ENCODE results near the gene TMEM52.

Gene TMEM52

GRCh38 chr1:1918901-1919303 lies at the start of gene TMEM52:
Gene TMEM52, minus strand, starts transcription at chr1:1919279. Its CDS starts 14 bp downstream, at chr1:1919265.
- Mint-ChIP-seq H3K9me3 (no peaks in the 10 kb centered on the region), H3K4me1 (ENCODE audit: low read depth) (no peaks in the 10 kb centered on the region), H3K27me3 (ENCODE audit: low read depth) (no peaks in the 10 kb centered on the region), H3K4me3 (peak within 1 kb of the TSS; percentile 63), H3K27ac (peak within 1 kb of the TSS; percentile 74), H3K36me3 (ENCODE audit: low read depth) (no peaks in the 10 kb centered on the region)

GRCh38 chr1:1967879-1968278 lies 48.8 kb upstream of the TMEM52 start:
- Mint-ChIP-seq H3K4me1 (ENCODE audit: low read depth) (no peaks in the 10 kb centered on the region), H3K27ac (no peak overlapping the region), H3K27me3 (ENCODE audit: low read depth) (no peaks in the 10 kb centered on the region), H3K9me3 (peaks cover 4% of the 10 kb centered on the region), H3K36me3 (ENCODE audit: low read depth) (no peaks in the 10 kb centered on the region), H3K4me3 (no peak overlapping the region)

DNA sequence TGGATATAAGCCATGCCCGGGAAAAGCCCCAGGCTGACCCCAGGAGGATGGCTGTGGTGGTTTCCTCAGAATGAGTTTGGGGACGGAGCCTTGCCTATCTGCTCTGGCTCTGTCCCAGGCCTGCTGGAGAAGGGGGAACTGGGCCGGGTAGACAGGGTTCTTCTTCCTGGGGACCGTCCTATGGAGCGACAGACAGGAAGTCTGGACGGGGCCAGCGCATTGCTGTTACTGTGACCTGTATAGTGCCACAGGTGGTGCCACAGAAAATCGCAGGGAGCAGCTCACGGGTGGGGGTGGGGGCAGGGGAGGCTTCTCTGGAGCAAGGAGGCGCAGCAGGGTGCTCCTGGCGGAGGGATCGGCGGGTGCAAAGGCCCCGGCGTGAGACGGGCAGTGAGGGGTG lies 48.1 kb upstream of the TMEM52 start:
- peaks cover 4% of the 10 kb centered on the region for H3K9me3 Mint-ChIP-seq
- no peaks in the 10 kb centered on the region for H3K36me3 Mint-ChIP-seq (ENCODE audit: low read depth)
- H3K27me3 Mint-ChIP-seq (ENCODE audit: low read depth): no peaks in the 10 kb centered on the region
- H3K4me1 Mint-ChIP-seq (ENCODE audit: low read depth): no peaks in the 10 kb centered on the region
- no peak overlapping the region for H3K27ac Mint-ChIP-seq
- no peak overlapping the region for H3K4me3 Mint-ChIP-seq

DNA sequence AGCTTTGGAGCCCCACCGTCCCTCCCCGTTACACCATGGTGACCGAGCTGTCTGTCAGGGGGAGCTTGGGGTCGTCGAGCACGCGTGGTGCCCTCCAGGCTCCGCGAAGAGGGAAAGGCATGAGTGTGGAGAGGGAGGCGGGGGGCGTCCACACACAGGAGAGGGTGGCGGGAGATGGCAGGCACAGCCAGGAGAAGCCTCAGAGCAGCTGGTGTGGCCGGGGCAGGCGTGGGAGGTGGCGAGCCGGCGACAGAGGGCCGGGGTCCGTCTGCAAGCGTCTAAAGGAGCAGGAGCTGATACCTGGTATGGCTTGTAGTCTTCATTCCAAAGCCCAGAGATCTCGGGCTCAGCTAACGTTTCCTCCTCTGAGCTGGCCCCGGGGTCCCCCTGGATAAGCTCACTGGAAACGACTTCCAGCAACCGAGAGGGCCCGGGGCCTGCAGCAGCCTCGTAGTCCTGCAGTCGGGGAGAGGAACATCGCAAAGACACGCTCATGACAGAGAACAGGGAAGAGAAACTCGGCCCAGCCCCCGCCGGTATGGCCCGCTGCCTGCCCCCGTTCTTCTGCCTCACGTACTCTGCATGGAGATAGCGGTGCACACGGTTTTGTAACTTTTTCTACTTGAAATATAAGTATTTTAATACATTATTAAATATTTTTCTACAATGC lies 47.1 kb upstream of the TMEM52 start:
- H3K27ac Mint-ChIP-seq: no peak overlapping the region
- peaks cover 4% of the 10 kb centered on the region for H3K9me3 Mint-ChIP-seq
- H3K36me3 Mint-ChIP-seq (ENCODE audit: low read depth): no peaks in the 10 kb centered on the region
- H3K4me1 Mint-ChIP-seq (ENCODE audit: low read depth): no peaks in the 10 kb centered on the region
- H3K27me3 Mint-ChIP-seq (ENCODE audit: low read depth): peaks cover 4% of the 10 kb centered on the region
- H3K4me3 Mint-ChIP-seq: no peak overlapping the region

DNA sequence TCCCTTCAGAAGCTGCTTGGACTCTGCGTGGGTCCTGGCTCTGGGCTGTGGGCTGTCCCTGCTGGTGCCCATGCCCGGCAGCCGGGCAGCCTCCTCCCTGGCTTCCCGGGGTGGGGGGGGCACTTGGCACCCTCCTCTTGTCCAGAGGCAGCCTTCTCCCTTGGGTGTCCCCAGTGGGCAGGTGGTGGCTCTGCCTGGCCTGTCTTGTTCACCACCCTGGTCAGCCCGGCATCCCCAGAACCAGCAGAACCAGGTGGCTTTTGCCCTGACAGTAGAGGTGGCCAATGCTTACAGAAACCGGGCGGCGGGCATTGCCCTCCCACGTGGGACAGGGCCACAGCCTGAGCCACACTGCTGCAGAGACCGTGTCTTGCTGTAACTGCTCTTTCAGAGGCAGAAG lies 46.5 kb upstream of the TMEM52 start:
- Mint-ChIP-seq H3K4me3 (no peak overlapping the region), H3K27ac (no peak overlapping the region), H3K27me3 (ENCODE audit: low read depth) (peaks cover 11% of the 10 kb centered on the region), H3K9me3 (peaks cover 4% of the 10 kb centered on the region), H3K4me1 (ENCODE audit: low read depth) (no peaks in the 10 kb centered on the region), H3K36me3 (ENCODE audit: low read depth) (no peaks in the 10 kb centered on the region)

DNA sequence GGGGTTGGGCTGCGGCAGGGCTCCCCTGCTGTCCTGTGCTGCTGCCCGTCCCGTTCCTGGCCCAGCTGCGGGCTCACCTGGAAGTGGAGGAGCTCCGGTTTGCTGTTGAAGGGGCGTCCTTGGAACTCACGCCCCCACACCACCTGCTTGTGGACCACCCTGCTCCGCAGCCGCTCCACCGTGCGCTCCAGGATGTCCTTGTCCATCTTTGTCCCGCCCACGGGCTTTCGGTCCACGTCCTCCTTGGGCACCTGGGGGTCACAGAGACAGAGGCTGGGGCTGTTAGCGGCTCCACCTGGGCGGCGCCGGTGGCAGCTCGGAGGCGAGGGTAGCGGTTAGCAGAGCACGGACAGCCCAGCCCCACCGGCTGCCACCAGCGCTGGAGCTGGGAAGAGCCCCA lies 45.7 kb upstream of the TMEM52 start:
- H3K27me3 Mint-ChIP-seq (ENCODE audit: low read depth): peaks cover 11% of the 10 kb centered on the region
- no peak overlapping the region for H3K27ac Mint-ChIP-seq
- H3K4me1 Mint-ChIP-seq (ENCODE audit: low read depth): no peaks in the 10 kb centered on the region
- no peaks in the 10 kb centered on the region for H3K36me3 Mint-ChIP-seq (ENCODE audit: low read depth)
- H3K4me3 Mint-ChIP-seq: no peak overlapping the region
- H3K9me3 Mint-ChIP-seq: peaks cover 4% of the 10 kb centered on the region

- Mint-ChIP-seq H3K36me3 (ENCODE audit: low read depth) (no peaks in the 10 kb centered on the region), H3K9me3 (peaks cover 4% of the 10 kb centered on the region), H3K27me3 (ENCODE audit: low read depth) (peaks cover 11% of the 10 kb centered on the region), H3K4me1 (ENCODE audit: low read depth) (no peaks in the 10 kb centered on the region), H3K4me3 (no peak overlapping the region), H3K27ac (no peak overlapping the region)
Measured at GRCh38 chr1:1963570-1963969, 44.5 kb upstream of the TMEM52 start.

DNA sequence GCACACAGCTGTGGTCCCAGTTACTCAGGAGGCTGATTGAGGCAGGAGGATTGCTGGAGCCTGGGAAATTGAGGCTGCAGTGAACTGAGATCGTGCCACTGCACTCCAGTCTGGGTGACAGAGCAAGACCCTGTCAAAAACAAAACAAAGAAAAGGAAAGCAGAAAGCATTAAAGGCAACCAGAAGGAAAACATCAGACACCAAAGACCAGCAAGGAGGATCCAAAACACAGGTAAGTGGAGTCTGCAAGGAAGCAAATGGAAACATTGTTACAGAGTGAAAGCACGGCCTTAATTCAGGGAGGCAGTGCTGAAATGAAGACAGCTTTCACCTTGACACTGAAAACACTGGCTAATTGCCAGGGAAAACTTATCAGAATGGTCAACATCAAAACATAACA lies 43.7 kb upstream of the TMEM52 start:
- H3K36me3 Mint-ChIP-seq (ENCODE audit: low read depth): no peaks in the 10 kb centered on the region
- no peak overlapping the region for H3K27ac Mint-ChIP-seq
- no peaks in the 10 kb centered on the region for H3K4me1 Mint-ChIP-seq (ENCODE audit: low read depth)
- H3K27me3 Mint-ChIP-seq (ENCODE audit: low read depth): peaks cover 11% of the 10 kb centered on the region
- H3K4me3 Mint-ChIP-seq: no peak overlapping the region
- H3K9me3 Mint-ChIP-seq: peaks cover 2% of the 10 kb centered on the region

DNA sequence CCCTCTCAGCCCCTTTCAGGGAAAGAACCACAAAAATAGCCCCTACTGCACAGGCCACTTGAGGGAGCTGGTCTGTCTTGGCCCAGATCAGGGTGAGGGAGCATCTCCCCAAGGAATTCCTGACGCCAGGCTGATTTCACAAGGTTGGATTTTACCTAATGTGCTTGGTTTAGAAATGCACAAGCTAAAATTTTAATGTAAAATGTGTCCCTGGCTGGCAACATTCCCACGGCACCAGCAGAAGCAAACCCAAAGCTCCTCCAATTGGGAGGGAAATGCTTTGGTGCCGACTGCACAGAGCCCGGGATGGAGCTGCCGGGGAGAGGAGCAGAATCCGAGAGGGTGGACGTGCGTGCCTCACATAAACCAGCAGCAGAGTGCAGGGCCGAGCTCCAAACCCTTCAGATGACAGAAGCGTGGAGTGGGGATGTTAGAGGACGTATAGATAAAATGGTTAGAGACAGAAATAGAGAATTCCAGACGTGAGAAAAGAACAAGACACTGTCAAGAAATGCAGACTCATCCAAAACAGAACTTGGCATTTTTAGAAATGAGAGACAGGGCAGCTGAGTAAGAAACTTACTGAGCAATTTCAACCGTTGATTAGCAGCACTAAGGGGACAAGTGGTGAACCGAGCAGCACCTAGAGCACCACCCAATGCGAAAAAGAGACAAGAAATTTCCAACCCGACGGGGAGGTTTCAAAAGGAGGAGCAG lies 41.6 kb upstream of the TMEM52 start:
- no peaks in the 10 kb centered on the region for H3K36me3 Mint-ChIP-seq (ENCODE audit: low read depth)
- H3K27ac Mint-ChIP-seq: no peak overlapping the region
- peaks cover 11% of the 10 kb centered on the region for H3K27me3 Mint-ChIP-seq (ENCODE audit: low read depth)
- H3K4me1 Mint-ChIP-seq (ENCODE audit: low read depth): no peaks in the 10 kb centered on the region
- H3K9me3 Mint-ChIP-seq: no peaks in the 10 kb centered on the region
- H3K4me3 Mint-ChIP-seq: no peak overlapping the region

GRCh38 chr1:1959840-1960479 lies 40.9 kb upstream of the TMEM52 start:
- H3K9me3 Mint-ChIP-seq: no peaks in the 10 kb centered on the region
- H3K27me3 Mint-ChIP-seq (ENCODE audit: low read depth): peaks cover 11% of the 10 kb centered on the region
- H3K4me1 Mint-ChIP-seq (ENCODE audit: low read depth): no peaks in the 10 kb centered on the region
- no peak overlapping the region for H3K4me3 Mint-ChIP-seq
- H3K36me3 Mint-ChIP-seq (ENCODE audit: low read depth): no peaks in the 10 kb centered on the region
- H3K27ac Mint-ChIP-seq: no peak overlapping the region

GRCh38 chr1:1959459-1959839 lies 40.4 kb upstream of the TMEM52 start:
- Mint-ChIP-seq H3K27me3 (ENCODE audit: low read depth) (peaks cover 11% of the 10 kb centered on the region), H3K9me3 (no peaks in the 10 kb centered on the region), H3K36me3 (ENCODE audit: low read depth) (no peaks in the 10 kb centered on the region), H3K4me3 (no peak overlapping the region), H3K27ac (no peak overlapping the region), H3K4me1 (ENCODE audit: low read depth) (no peaks in the 10 kb centered on the region)

DNA sequence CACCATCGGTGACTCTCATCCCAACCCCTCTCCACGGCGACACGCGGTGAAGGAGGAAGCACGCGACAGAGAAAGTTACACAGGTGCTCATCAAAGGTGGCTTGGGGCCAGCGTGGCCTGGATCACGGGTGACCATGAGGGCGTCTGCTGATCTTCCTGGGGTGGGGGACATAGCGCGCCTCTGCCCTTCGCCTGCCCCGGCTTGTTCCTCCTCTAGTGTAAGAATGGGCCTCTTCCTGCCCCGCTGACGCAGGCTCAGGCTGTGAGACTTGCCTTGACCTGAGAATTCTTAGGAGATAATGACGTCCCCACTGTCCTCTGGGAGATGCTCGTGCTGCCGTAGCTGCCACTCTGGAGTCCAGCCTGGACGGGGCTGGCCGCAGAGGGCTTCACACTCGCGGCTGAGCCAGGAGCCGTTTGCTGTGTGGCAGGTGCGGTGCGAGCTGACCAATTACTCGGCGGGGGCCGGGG lies 39.0 kb upstream of the TMEM52 start:
- no peak overlapping the region for H3K27ac Mint-ChIP-seq
- H3K27me3 Mint-ChIP-seq (ENCODE audit: low read depth): peaks cover 11% of the 10 kb centered on the region
- no peaks in the 10 kb centered on the region for H3K36me3 Mint-ChIP-seq (ENCODE audit: low read depth)
- no peaks in the 10 kb centered on the region for H3K9me3 Mint-ChIP-seq
- H3K4me3 Mint-ChIP-seq: no peak overlapping the region
- no peaks in the 10 kb centered on the region for H3K4me1 Mint-ChIP-seq (ENCODE audit: low read depth)

DNA sequence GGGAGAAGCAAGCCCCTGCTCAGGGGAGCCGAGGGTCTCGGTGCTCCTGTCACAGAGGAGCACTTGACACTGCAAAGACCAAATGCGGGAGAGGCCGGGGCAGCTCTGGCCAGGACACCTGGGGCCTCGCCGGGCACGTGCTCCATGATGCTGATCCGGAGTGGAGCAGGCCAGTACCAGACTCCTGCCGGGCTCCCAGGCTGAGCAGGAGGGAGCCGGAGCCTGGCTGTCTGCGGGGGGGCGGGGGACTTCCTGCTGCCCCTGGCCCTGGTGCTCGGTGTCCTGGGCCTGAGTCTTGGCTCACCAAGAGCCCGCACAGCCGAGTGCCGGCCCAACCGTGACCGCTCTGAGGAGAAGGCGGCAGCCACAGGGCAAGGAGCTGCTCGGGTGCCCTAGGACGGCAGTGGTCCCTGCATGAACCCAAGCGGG lies 38.5 kb upstream of the TMEM52 start:
- H3K36me3 Mint-ChIP-seq (ENCODE audit: low read depth): no peaks in the 10 kb centered on the region
- H3K4me1 Mint-ChIP-seq (ENCODE audit: low read depth): no peaks in the 10 kb centered on the region
- H3K27me3 Mint-ChIP-seq (ENCODE audit: low read depth): peaks cover 11% of the 10 kb centered on the region
- no peak overlapping the region for H3K4me3 Mint-ChIP-seq
- H3K9me3 Mint-ChIP-seq: no peaks in the 10 kb centered on the region
- H3K27ac Mint-ChIP-seq: no peak overlapping the region

- Mint-ChIP-seq H3K27me3 (ENCODE audit: low read depth) (peaks cover 11% of the 10 kb centered on the region), H3K9me3 (no peaks in the 10 kb centered on the region)
Measured at GRCh38 chr1:1956586-1957532, 37.8 kb upstream of the TMEM52 start.

More at GRCh38 chr1:1956586-1957532, 37.8 kb upstream of the TMEM52 start:
- Mint-ChIP-seq H3K4me1 (ENCODE audit: low read depth) (no peaks in the 10 kb centered on the region), H3K4me3 (no peak overlapping the region), H3K36me3 (ENCODE audit: low read depth) (no peaks in the 10 kb centered on the region), H3K27ac (no peak overlapping the region)

Measured in T-helper 1 cell treated with Interleukin-12 subunit alpha and Interleukin-12 subunit beta and Interleukin-4 antibody, amounts not matched to agents 30 μg/mL and 1 μg/mL, for 36 hours (primary cell).